ENCODE results near the gene NCOA3.
A peak's percentile ranks its signal among the peaks of the same experiment; 100 is the strongest.
"Not testable (repeated sequence)": the region's sequence is repeated elsewhere in the genome, so short reads cannot be mapped to it uniquely, and the experiment has no call there.

NCOA3 gene

GRCh38 chr20:47566269-47566668, 64.6 kb downstream of the NCOA3 start:
- DNase-seq (ENCODE audit: low spot score) = no peak

- no peak for DNase-seq (ENCODE audit: low spot score)
Measured at GRCh38 chr20:47568019-47568418, 66.3 kb downstream of the NCOA3 start.

GRCh38 chr20:47568837-47569410, 67.2 kb downstream of the NCOA3 start:
- no peak for DNase-seq (ENCODE audit: low spot score)

GRCh38 chr20:47571426-47571825, 69.7 kb downstream of the NCOA3 start:
- no peak for DNase-seq (ENCODE audit: low spot score)

GRCh38 chr20:47572105-47572729, 70.5 kb downstream of the NCOA3 start:
- DNase-seq (ENCODE audit: low spot score) = no peak

GRCh38 chr20:47573559-47573958, 71.9 kb downstream of the NCOA3 start:
- no peak for DNase-seq (ENCODE audit: low spot score)

- DNase-seq (ENCODE audit: low spot score) = peak; percentile 44
Measured at GRCh38 chr20:47574616-47575364, 73.1 kb downstream of the NCOA3 start.

GRCh38 chr20:47576516-47577033, 74.9 kb downstream of the NCOA3 start:
- DNase-seq (ENCODE audit: low spot score) = peak; percentile 55

GRCh38 chr20:47577314-47577713, 75.6 kb downstream of the NCOA3 start:
- no peak for DNase-seq (ENCODE audit: low spot score)

GRCh38 chr20:47578543-47578942, 76.9 kb downstream of the NCOA3 start:
- no peak for DNase-seq (ENCODE audit: low spot score)

GRCh38 chr20:47580686-47581085, 79.0 kb downstream of the NCOA3 start:
- DNase-seq (ENCODE audit: low spot score) = not testable (repeated sequence)

- DNase-seq (ENCODE audit: low spot score) = no peak
Measured at GRCh38 chr20:47581090-47581489, 79.4 kb downstream of the NCOA3 start.

GRCh38 chr20:47583551-47583950, 81.9 kb downstream of the NCOA3 start:
- no peak for DNase-seq (ENCODE audit: low spot score)

GRCh38 chr20:47585087-47585747, 83.5 kb downstream of the NCOA3 start:
- DNase-seq (ENCODE audit: low spot score) = no peak

GRCh38 chr20:47586649-47587294, 85.1 kb downstream of the NCOA3 start:
- no peak for DNase-seq (ENCODE audit: low spot score)

- DNase-seq (ENCODE audit: low spot score) = no peak
Measured at GRCh38 chr20:47588158-47588557, 86.5 kb downstream of the NCOA3 start.

- DNase-seq (ENCODE audit: low spot score) = no peak
Measured at GRCh38 chr20:47591231-47591630, 89.5 kb downstream of the NCOA3 start.

- no peak for DNase-seq (ENCODE audit: low spot score)
Measured at GRCh38 chr20:47594157-47594556, 92.5 kb downstream of the NCOA3 start.

- not testable (repeated sequence) for DNase-seq (ENCODE audit: low spot score)
Measured at GRCh38 chr20:47595138-47595537, 93.5 kb downstream of the NCOA3 start.

GRCh38 chr20:47596003-47596571, 94.4 kb downstream of the NCOA3 start:
- DNase-seq (ENCODE audit: low spot score) = no peak

- no peak for DNase-seq (ENCODE audit: low spot score)
Measured at GRCh38 chr20:47597090-47597489, 95.4 kb downstream of the NCOA3 start.
